Measurements from ENCODE around the gene EPHA6. TPM values are rescaled to one million over a fixed set of nuclear protein-coding genes. Genes with fewer than 3 reads are reported as not detected.

The EPHA6 gene
- total RNA-seq, 1 donor from 2014 or later, result not detected

- no peaks in the 10 kb centered on the region for H3K9me3 ChIP-seq
- TF ChIP-seq, protein P1, sequence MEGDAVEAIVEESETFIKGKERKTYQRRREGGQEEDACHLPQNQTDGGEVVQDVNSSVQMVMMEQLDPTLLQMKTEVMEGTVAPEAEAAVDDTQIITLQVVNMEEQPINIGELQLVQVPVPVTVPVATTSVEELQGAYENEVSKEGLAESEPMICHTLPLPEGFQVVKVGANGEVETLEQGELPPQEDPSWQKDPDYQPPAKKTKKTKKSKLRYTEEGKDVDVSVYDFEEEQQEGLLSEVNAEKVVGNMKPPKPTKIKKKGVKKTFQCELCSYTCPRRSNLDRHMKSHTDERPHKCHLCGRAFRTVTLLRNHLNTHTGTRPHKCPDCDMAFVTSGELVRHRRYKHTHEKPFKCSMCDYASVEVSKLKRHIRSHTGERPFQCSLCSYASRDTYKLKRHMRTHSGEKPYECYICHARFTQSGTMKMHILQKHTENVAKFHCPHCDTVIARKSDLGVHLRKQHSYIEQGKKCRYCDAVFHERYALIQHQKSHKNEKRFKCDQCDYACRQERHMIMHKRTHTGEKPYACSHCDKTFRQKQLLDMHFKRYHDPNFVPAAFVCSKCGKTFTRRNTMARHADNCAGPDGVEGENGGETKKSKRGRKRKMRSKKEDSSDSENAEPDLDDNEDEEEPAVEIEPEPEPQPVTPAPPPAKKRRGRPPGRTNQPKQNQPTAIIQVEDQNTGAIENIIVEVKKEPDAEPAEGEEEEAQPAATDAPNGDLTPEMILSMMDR (IDR thresholded peaks at IDR 0.05), result no peak
- no peaks in the 10 kb centered on the region for H3K27me3 ChIP-seq
- no peak for DNase-seq (ENCODE audit: low spot score in 2 of 2)
- no peak overlapping the region for H3K27ac ChIP-seq
- no peaks in the 10 kb centered on the region for H3K36me3 ChIP-seq
- intact Hi-C loops (cut with DNase I), result no loop called here
- H3K4me1 ChIP-seq, result no peaks in the 10 kb centered on the region
- H3K4me3 ChIP-seq, result no peak overlapping the region
Measured at GRCh38 chr3:96836153-96836915, 21.9 kb downstream of the EPHA6 start.

GRCh38 chr3:96843505-96844203 lies 29.3 kb downstream of the EPHA6 start:
- TF ChIP-seq, protein P1 (IDR thresholded peaks at IDR 0.05), result no peak
- no peak for DNase-seq (ENCODE audit: low spot score in 2 of 2)

DNA sequence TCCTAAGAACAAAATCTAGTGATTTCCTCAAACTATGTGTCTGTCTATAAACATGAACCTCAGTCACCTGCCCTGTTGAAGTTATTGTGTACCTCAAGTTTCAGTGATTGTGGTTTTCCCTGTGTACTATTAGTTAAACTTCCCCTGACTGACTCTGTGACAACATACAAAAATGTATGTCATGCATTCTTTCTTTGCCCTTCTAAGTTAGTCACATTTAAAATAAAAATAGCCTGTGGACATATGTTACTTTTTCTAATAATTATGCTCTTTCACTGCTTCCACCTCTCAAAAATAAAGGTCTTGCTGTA lies 29.8 kb downstream of the EPHA6 start:
- H3K36me3 ChIP-seq, result no peaks in the 10 kb centered on the region
- no peak for DNase-seq (ENCODE audit: low spot score in 2 of 2)
- intact Hi-C loops (cut with DNase I), result no loop called here

More at GRCh38 chr3:96843505-96844203, 29.3 kb downstream of the EPHA6 start:
- Histone ChIP-seq H3K27me3 (no peaks in the 10 kb centered on the region), H3K4me3 (no peak overlapping the region), H3K36me3 (no peaks in the 10 kb centered on the region), H3K4me1 (no peaks in the 10 kb centered on the region), H3K27ac (no peak overlapping the region), H3K9me3 (no peaks in the 10 kb centered on the region)
- intact Hi-C loops (cut with DNase I), result no loop called here

GRCh38 chr3:96852849-96853248 lies 38.5 kb downstream of the EPHA6 start:
- Histone ChIP-seq H3K4me1 (no peaks in the 10 kb centered on the region), H3K36me3 (no peaks in the 10 kb centered on the region), H3K27ac (no peak overlapping the region), H3K9me3 (no peaks in the 10 kb centered on the region), H3K4me3 (no peak overlapping the region), H3K27me3 (no peaks in the 10 kb centered on the region)
- no peak for DNase-seq (ENCODE audit: low spot score in 2 of 2)
- TF ChIP-seq, protein P1 (IDR thresholded peaks at IDR 0.05), result no peak
- intact Hi-C loops (cut with DNase I), result no loop called here

More for the DNA sequence above, 29.8 kb downstream of the EPHA6 start:
- no peaks in the 10 kb centered on the region for H3K9me3 ChIP-seq
- TF ChIP-seq, protein P1 (IDR thresholded peaks at IDR 0.05), result no peak
- no peak overlapping the region for H3K27ac ChIP-seq
- H3K4me3 ChIP-seq, result no peak overlapping the region
- no peaks in the 10 kb centered on the region for H3K27me3 ChIP-seq
- no peaks in the 10 kb centered on the region for H3K4me1 ChIP-seq

DNA sequence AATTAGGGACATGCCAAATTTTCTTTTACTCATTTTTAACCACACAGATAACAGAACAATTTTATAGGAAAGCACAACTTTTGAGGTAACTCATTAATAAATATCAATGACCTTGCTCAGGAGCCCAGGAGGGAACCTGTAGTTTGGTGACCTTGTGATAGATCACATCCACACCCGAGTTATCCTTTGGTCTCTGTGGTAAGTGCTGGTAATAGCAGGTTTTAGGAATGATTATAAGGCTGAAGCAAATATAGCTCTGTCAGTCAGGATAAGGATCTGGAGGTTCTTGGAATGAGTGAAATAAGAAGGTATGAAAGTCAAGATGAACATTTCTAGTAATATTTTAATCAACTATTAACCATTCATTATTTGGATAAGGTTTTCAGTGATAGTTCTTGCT lies 46.5 kb downstream of the EPHA6 start:
- TF ChIP-seq, protein P1 (IDR thresholded peaks at IDR 0.05), result no peak
- no peak overlapping the region for H3K27ac ChIP-seq
- H3K27me3 ChIP-seq, result no peaks in the 10 kb centered on the region
- H3K9me3 ChIP-seq, result no peaks in the 10 kb centered on the region
- DNase-seq (ENCODE audit: low spot score in 2 of 2), result no peak
- no peak overlapping the region for H3K4me3 ChIP-seq
- H3K4me1 ChIP-seq, result no peaks in the 10 kb centered on the region
- intact Hi-C loops (cut with DNase I), result no loop called here
- no peaks in the 10 kb centered on the region for H3K36me3 ChIP-seq
